HepG2 (cell line): Measurements from ENCODE around the gene GLIS2. TPM values are rescaled to one million over a fixed set of nuclear protein-coding genes. Genes with fewer than 3 reads are reported as not detected.

Source experiments
- ADNP ChIP-seq: sonication (generic); formaldehyde crosslinking; IDR thresholded peaks from 2 replicates; pipeline ENCODE4 v1.4.0; 2020; ENCODE audit warnings: missing genetic modification reagents
- BCL6 ChIP-seq: IDR thresholded peaks from 2 replicates; pipeline ENCODE4 v1.6.1; 2016; ENCODE audit warnings: missing genetic modification reagents, missing compliant biosample characterization
- CEBPB ChIP-seq: IDR thresholded peaks from 2 replicates; pipeline ENCODE4 v1.6.1; 2011; ENCODE audit warnings: low read depth, low read length, improper control_type of control experiment, borderline replicate concordance
- FOSL2 ChIP-seq: sonication (generic); formaldehyde crosslinking; IDR thresholded peaks from 2 replicates; pipeline ENCODE4 v1.4.0; 2020; ENCODE audit warnings: missing genetic modification reagents
- KDM1A ChIP-seq: IDR thresholded peaks from 2 replicates; pipeline ENCODE4 v1.6.1; 2016; ENCODE audit warnings: missing compliant biosample characterization
- MTA1 ChIP-seq: sonication (generic); formaldehyde crosslinking; IDR thresholded peaks from 2 replicates; pipeline ENCODE4 v1.4.0; 2020; ENCODE audit warnings: missing genetic modification reagents, mild to moderate bottlenecking, borderline replicate concordance
- MYC ChIP-seq: sonication (generic); formaldehyde crosslinking; IDR thresholded peaks from 2 replicates; pipeline ENCODE4 v1.9.0; 2021; ENCODE audit warnings: missing genetic modification reagents, borderline replicate concordance
- NFATC3 ChIP-seq: sonication (generic); formaldehyde crosslinking; IDR thresholded peaks from 2 replicates; pipeline ENCODE4 v1.5.1; 2020; ENCODE audit warnings: mild to moderate bottlenecking, missing genetic modification reagents
- RBM39 ChIP-seq: fragments of 200-400 bp; formaldehyde crosslinking; IDR thresholded peaks from one replicate; pipeline ENCODE4 v1.6.1; 2018; ENCODE audit warnings: antibody characterized with exemption, mild to moderate bottlenecking, low read depth, low read length; ENCODE audit not compliant: poor library complexity, severe bottlenecking
- ZIK1 ChIP-seq: sonication (generic); formaldehyde crosslinking; IDR thresholded peaks from 2 replicates; pipeline ENCODE4 v1.5.0; 2020; ENCODE audit warnings: mild to moderate bottlenecking, low read depth, missing genetic modification reagents, borderline replicate concordance
- ZNF331 ChIP-seq: sonication (generic); formaldehyde crosslinking; IDR thresholded peaks from 2 replicates; pipeline ENCODE4 v1.4.0; 2020; ENCODE audit warnings: missing genetic modification reagents
- ZNF484 ChIP-seq: sonication (generic); formaldehyde crosslinking; IDR thresholded peaks from 2 replicates; pipeline ENCODE4 v1.5.1; 2020; ENCODE audit warnings: mild to moderate bottlenecking, low read depth, missing genetic modification reagents, borderline replicate concordance
- ZNF607 ChIP-seq: sonication (generic); formaldehyde crosslinking; IDR thresholded peaks from 2 replicates; pipeline ENCODE4 v1.5.1; 2020; ENCODE audit warnings: missing genetic modification reagents, mild to moderate bottlenecking, borderline replicate concordance
- ZSCAN12 ChIP-seq: sonication (generic); formaldehyde crosslinking; IDR thresholded peaks from 2 replicates; pipeline ENCODE4 v1.9.0; 2021; ENCODE audit warnings: mild to moderate bottlenecking, missing genetic modification reagents
- polyA plus RNA-seq, 8 experiments: library from polyadenylated mRNA; depleted of rRNA in 3 of 8; stranded (reverse) in 7 of 8; unstranded in 1 of 8; fragments of >200 nt; fragmentation: Illumina TruSeq in 4 of 8; extraction: Trizol in 4 of 8; gene quantifications; 2 replicates each; pipeline versions ENCODE4 v1.2.1 to v1.2.3, GENCODE V29; 2011 to 2016; ENCODE audit warnings: low read depth in 4 of 8, missing spikeins in 1 of 8, mixed read lengths in 1 of 8; ENCODE audit not compliant: insufficient read depth in 1 of 8
- total RNA-seq, 5 experiments: library from RNA; depleted of rRNA; stranded (reverse); fragments of >200 nt; fragmentation: Illumina TruSeq; extraction: Trizol; gene quantifications; 2 replicates each; pipeline ENCODE4 v1.2.3, GENCODE V29; 2016; ENCODE audit warnings: low read depth in 1 of 5
- TF ChIP-seq, protein P1 (sequence below): IDR thresholded peaks from 2 replicates; pipeline ENCODE4 v1.6.1; 2016; ENCODE audit warnings: missing biosample characterization, missing genetic modification reagents, low read depth
- TF ChIP-seq, protein P2 (sequence below): sonication (generic); formaldehyde crosslinking; IDR thresholded peaks from 2 replicates; pipeline ENCODE4 v1.4.0; 2020; ENCODE audit warnings: mild to moderate bottlenecking, low read depth, missing genetic modification reagents
- TF ChIP-seq, protein P3 (sequence below): sonication (generic); formaldehyde crosslinking; IDR thresholded peaks from 2 replicates; pipeline ENCODE4 v1.4.0; 2020; ENCODE audit warnings: missing genetic modification reagents, borderline replicate concordance
- TF ChIP-seq, protein P4 (sequence below): sonication (generic); formaldehyde crosslinking; IDR thresholded peaks from 2 replicates; pipeline ENCODE4 v1.8.0; 2022; ENCODE audit warnings: missing genetic modification reagents, mild to moderate bottlenecking, borderline replicate concordance
- TF ChIP-seq, protein P5 (sequence below): sonication (generic); formaldehyde crosslinking; IDR thresholded peaks from 2 replicates; pipeline ENCODE4 v1.4.0; 2020; ENCODE audit warnings: missing genetic modification reagents

GLIS2 gene
- total and polyA plus RNA-seq, 2 of the 13 experiments (the other 11 are each of a cell fraction or from before 2014, with no cell fraction given) = 0.28 to 0.29 TPM

DNA sequence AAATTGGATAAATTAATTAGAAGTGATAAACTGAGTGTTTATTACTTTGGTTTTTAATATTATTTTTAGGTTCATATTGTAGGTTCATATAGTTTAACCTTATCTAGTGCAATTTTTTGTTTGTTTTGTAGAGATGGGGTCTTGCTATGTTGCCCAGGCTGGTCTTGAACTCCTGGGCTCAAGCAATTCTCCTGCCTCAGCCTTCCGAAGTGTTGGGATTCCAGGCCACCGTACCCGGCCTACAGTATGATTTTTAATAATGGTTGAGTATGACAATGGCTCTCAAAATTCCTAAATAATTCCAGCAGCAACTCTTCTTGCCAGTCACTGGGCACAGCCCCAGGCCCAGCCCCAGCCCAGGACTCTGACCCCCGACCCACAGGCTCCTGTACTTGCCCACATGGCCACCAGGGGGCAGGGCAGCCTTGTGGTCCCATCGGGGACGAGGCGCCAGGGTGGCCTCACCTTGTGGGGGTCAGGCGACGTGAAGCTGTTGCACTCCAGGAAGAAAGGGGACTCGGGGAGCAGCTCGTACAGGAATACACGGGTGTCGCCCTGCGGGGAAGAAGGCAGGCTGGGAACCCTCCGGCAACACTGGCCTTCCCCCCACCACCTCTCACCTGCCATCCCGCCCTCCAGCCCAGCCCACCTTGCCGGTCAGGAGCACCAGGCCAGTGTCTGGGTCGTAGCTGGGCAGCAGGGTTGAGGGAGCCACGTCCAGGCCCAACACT lies 43.1 kb downstream of the GLIS2 start (continued):
- TF ChIP-seq MTA1 (CRISPR knock-in tag) = peak; percentile 35; the same call in 1 of the 2 replicates
- no peak for TF ChIP-seq ADNP (CRISPR knock-in tag)
- TF ChIP-seq, protein P1, sequence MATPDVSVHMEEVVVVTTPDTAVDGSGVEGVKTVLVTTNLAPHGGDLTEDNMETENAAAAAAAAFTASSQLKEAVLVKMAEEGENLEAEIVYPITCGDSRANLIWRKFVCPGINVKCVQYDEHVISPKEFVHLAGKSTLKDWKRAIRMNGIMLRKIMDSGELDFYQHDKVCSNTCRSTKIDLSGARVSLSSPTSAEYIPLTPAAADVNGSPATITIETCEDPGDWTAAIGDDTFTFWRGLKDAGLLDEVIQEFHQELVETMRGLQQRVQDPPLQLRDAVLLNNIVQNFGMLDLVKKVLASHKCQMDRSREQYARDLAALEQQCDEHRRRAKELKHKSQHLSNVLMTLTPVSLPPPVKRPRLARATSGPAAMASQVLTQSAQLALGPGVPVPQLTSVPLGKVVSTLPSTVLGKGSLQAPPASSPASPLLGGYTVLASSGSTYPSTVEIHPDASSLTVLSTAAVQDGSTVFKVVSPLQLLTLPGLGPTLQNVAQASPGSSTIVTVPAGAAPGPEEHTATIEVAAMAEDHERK (CRISPR knock-in tag) = no peak
- TF ChIP-seq ZIK1 (CRISPR knock-in tag) = no peak
- 0 out of 2 replicates have a peak, but pooled peaks have one; percentile 42 for TF ChIP-seq BCL6 (CRISPR knock-in tag)
- no peak for TF ChIP-seq KDM1A (CRISPR knock-in tag)
- TF ChIP-seq NFATC3 = no peak
- TF ChIP-seq, protein P2, sequence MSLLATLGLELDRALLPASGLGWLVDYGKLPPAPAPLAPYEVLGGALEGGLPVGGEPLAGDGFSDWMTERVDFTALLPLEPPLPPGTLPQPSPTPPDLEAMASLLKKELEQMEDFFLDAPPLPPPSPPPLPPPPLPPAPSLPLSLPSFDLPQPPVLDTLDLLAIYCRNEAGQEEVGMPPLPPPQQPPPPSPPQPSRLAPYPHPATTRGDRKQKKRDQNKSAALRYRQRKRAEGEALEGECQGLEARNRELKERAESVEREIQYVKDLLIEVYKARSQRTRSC (CRISPR knock-in tag) = no peak
- TF ChIP-seq, protein P3, sequence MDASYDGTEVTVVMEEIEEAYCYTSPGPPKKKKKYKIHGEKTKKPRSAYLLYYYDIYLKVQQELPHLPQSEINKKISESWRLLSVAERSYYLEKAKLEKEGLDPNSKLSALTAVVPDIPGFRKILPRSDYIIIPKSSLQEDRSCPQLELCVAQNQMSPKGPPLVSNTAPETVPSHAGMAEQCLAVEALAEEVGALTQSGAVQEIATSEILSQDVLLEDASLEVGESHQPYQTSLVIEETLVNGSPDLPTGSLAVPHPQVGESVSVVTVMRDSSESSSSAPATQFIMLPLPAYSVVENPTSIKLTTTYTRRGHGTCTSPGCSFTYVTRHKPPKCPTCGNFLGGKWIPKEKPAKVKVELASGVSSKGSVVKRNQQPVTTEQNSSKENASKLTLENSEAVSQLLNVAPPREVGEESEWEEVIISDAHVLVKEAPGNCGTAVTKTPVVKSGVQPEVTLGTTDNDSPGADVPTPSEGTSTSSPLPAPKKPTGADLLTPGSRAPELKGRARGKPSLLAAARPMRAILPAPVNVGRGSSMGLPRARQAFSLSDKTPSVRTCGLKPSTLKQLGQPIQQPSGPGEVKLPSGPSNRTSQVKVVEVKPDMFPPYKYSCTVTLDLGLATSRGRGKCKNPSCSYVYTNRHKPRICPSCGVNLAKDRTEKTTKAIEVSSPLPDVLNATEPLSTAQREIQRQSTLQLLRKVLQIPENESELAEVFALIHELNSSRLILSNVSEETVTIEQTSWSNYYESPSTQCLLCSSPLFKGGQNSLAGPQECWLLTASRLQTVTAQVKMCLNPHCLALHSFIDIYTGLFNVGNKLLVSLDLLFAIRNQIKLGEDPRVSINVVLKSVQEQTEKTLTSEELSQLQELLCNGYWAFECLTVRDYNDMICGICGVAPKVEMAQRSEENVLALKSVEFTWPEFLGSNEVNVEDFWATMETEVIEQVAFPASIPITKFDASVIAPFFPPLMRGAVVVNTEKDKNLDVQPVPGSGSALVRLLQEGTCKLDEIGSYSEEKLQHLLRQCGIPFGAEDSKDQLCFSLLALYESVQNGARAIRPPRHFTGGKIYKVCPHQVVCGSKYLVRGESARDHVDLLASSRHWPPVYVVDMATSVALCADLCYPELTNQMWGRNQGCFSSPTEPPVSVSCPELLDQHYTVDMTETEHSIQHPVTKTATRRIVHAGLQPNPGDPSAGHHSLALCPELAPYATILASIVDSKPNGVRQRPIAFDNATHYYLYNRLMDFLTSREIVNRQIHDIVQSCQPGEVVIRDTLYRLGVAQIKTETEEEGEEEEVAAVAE (CRISPR knock-in tag) = no peak
- peak; percentile 36 for TF ChIP-seq RBM39
- no peak for TF ChIP-seq ZNF484 (CRISPR knock-in tag)
- no peak for TF ChIP-seq MYC
- TF ChIP-seq CEBPB = no peak
- no peak for TF ChIP-seq ZSCAN12
- TF ChIP-seq, protein P4, sequence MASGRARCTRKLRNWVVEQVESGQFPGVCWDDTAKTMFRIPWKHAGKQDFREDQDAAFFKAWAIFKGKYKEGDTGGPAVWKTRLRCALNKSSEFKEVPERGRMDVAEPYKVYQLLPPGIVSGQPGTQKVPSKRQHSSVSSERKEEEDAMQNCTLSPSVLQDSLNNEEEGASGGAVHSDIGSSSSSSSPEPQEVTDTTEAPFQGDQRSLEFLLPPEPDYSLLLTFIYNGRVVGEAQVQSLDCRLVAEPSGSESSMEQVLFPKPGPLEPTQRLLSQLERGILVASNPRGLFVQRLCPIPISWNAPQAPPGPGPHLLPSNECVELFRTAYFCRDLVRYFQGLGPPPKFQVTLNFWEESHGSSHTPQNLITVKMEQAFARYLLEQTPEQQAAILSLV (CRISPR knock-in tag) = peak; percentile 59; the same call in 1 of the 2 replicates
- peak; percentile 26; the same call in 1 of the 2 replicates for TF ChIP-seq FOSL2 (CRISPR knock-in tag)
- TF ChIP-seq, protein P5, sequence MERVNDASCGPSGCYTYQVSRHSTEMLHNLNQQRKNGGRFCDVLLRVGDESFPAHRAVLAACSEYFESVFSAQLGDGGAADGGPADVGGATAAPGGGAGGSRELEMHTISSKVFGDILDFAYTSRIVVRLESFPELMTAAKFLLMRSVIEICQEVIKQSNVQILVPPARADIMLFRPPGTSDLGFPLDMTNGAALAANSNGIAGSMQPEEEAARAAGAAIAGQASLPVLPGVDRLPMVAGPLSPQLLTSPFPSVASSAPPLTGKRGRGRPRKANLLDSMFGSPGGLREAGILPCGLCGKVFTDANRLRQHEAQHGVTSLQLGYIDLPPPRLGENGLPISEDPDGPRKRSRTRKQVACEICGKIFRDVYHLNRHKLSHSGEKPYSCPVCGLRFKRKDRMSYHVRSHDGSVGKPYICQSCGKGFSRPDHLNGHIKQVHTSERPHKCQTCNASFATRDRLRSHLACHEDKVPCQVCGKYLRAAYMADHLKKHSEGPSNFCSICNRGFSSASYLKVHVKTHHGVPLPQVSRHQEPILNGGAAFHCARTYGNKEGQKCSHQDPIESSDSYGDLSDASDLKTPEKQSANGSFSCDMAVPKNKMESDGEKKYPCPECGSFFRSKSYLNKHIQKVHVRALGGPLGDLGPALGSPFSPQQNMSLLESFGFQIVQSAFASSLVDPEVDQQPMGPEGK (CRISPR knock-in tag) = peak; percentile 69
- TF ChIP-seq ZNF331 (CRISPR knock-in tag) = 0 out of 2 replicates have a peak, but pooled peaks have one; percentile 46
- TF ChIP-seq ZNF607 (CRISPR knock-in tag) = no peak
